CD1c-positive myeloid dendritic cell (primary cell): Measurements from ENCODE around the gene CLCN2.

Experiments used
- DNase-seq: peaks from one replicate; pipeline ENCODE4 v3.0.0-alpha.2; 2016; ENCODE audit errors: extremely low spot score

Gene CLCN2

DNA sequence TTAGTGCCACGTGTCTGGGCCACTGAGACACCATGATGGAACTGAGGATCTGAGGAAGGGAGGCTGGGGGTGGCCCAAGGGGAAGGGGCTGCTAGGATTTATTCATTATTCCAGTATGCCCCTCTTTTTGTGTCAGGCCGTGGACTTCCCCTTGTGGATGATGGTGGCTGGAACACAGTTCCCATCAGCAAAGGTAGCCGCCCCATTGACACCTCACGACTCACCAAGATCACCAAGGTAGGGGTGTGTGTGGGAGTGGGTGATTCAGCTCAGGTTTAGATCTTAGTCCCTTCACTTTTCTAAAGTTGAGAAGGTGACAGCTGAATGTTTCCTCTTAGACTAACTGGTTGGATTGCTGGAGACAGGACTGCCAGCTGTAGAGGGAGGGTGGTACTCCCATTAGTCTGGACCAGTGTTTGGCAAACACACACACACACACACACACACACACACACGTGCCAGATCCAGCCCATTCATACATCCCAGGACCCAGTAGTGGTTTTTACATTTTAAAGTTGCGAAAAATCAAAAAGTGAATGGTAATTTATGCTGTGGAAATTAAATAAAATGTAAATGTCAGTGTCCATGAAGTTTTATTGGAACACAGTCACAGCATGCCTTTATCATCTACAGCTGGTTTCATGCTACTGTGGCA, 35.6 kb downstream of the CLCN2 start:
- no peak for DNase-seq

DNA sequence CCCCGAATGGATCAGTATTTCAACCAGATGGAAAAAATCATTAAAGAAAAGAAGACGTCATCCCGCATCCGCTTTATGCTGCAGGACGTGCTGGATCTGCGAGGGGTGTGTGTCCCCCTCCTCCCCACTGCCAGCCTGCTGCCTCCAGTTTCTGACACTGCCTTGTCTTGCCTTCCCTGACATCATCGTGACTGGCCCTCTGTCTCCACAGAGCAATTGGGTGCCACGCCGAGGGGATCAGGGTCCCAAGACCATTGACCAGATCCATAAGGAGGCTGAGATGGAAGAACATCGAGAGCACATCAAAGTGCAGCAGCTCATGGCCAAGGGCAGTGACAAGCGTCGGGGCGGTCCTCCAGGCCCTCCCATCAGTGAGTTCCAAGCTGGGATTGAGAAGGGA, 36.1 kb downstream of the CLCN2 start:
- no peak for DNase-seq

DNA sequence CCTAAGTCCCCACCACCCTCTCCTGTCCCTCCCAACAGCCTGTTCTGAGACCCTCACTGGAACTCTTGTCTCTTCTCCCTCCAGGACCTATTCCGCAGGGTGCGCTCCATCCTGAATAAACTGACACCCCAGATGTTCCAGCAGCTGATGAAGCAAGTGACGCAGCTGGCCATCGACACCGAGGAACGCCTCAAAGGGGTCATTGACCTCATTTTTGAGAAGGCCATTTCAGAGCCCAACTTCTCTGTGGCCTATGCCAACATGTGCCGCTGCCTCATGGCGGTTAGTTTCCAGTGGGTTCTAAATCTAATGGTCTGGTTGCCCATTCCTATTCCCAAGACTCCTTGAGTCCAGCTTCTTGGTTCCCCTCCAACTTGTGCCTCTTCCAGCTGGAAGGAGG, 37.7 kb downstream of the CLCN2 start:
- DNase-seq, result no peak

- peak; percentile 85 for DNase-seq
Observed at GRCh38 chr3:184322731-184323487, 38.5 kb downstream of the CLCN2 start.

DNA sequence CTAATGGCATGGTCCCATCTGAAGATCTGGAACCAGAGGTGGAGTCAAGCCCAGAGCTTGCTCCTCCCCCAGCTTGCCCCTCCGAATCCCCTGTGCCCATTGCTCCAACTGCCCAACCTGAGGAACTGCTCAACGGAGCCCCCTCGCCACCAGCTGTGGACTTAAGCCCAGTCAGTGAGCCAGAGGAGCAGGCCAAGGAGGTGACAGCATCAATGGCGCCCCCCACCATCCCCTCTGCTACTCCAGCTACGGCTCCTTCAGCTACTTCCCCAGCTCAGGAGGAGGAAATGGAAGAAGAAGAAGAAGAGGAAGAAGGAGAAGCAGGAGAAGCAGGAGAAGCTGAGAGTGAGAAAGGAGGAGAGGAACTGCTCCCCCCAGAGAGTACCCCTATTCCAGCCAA, 39.7 kb downstream of the CLCN2 start:
- DNase-seq, result no peak

DNA sequence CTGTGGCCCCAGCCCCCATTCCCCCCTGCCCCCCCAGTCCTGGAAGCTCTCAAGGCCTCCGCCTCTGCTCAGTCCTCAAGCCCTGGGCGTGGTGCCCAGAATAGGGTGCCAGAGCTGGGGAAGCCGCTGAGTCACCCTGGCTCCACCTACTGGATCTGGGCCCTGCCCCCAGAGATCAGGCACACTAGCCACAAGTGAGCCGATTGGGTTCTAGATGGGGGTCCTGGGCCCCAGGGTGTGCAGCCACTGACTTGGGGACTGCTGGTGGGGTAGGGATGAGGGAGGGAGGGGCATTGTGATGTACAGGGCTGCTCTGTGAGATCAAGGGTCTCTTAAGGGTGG, 41.3 kb downstream of the CLCN2 start:
- peak; percentile 85 for DNase-seq

- DNase-seq, result no peak
Observed at GRCh38 chr3:184317201-184317600, 44.2 kb downstream of the CLCN2 start.

DNA sequence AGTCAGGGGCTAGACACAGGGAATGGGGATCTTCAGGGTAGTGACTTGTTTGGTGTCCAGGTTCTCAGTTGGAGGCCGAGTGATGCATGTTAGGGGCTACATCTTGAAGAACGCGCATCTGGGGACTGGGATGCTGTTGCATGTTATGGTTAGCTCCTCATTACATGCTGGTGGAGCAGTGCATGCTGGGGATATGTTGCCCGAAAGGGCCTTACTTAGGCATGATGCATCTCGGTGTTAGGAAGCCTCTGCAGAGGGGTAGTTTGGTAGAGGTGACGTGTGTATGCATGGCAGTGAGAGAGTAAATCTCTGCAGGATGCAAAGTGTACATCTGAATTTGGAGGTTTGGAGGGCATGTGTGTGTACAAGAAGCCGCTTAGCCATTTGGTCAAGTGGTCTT, 44.6 kb downstream of the CLCN2 start:
- DNase-seq, result no peak

DNA sequence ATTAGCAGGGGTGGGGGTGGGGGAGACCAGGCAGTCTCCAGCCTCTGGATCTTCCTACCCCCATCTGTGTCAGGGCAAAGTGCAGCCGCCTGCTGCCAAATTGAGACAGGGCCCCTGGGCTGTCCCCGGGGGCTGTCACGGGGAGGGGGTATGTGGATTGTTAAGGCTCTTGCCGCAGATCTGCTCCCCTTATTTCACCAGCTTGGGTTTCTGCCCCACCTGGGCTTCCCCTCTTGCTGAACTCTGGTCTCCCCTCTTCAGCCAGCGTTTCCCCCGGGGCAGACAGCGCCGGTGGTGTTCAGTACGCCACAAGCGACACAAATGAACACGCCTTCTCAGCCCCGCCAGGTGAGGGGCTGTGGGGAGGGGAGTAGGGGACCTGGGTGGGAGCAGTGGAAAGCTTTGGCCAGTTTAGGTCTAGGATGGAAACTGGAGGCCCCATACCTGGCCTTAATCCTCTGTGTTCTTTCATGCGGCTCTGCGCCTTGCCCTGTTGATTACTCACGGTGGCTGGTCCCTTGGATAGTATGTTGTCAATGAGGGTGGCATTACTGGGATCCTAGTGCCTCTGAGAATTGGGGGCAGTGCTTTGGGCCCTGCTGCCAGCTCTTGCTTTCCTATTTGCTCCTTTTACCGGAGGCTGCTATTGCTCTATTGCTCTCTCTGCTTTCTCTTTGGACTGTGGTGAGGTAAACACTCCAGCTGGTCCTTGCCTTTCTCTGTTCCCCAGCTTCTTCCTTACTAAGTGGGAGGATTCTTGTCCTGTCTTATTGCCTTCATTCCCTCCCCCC, 45.3 kb downstream of the CLCN2 start:
- no peak for DNase-seq

- peak; percentile 26 for DNase-seq
Observed at GRCh38 chr3:184315543-184315867, 45.9 kb downstream of the CLCN2 start.

GRCh38 chr3:184314700-184315542, 46.5 kb downstream of the CLCN2 start:
- DNase-seq, result peak; percentile 79

- DNase-seq, result peak; percentile 98
Observed at GRCh38 chr3:184314363-184314699, 47.1 kb downstream of the CLCN2 start, which contains the start of gene EIF4G1. EIF4G1 (plus strand) TSS chr3:184314606; CDS start chr3:184315797, 1,191 bp downstream.

- no peak for DNase-seq
Observed at GRCh38 chr3:184311633-184312032, 49.8 kb downstream of the CLCN2 start.

DNA sequence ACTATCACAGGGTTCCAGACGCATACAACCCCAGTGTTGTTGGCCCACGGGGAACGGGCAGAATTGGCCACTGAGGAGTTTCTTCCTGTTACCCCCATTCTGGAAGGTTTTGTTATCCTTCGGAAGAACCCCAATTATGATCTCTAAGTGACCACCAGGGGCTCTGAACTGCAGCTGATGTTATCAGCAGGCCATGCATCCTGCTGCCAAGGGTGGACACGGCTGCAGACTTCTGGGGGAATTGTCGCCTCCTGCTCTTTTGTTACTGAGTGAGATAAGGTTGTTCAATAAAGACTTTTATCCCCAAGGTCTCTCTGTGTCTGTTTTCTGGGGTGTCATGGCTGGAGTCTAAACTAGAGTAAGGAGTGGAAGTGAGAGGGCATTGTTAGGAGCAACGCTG, 52.7 kb downstream of the CLCN2 start:
- DNase-seq, result no peak

DNA sequence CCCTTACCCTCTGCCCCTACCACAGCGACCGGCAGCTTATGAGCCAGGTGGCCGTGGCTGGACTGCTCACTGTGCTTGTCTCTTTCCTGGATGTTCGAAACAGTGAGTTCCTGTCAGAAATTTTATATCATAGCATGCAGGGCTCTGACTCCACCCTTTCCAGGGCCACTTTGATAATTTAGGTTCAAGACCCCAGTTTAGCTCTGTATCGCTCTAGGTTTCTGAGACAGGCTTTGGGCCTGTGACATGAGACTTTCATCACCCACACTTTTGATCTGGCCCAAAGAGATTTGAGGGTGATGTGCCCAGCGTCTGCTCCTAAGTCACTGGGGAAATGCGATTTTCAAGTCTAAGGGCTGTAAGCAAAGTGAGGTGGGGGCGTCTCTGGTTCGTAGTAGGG, 53.5 kb downstream of the CLCN2 start:
- DNase-seq, result no peak

- no peak for DNase-seq
Observed at GRCh38 chr3:184306341-184306972, 54.9 kb downstream of the CLCN2 start.

DNA sequence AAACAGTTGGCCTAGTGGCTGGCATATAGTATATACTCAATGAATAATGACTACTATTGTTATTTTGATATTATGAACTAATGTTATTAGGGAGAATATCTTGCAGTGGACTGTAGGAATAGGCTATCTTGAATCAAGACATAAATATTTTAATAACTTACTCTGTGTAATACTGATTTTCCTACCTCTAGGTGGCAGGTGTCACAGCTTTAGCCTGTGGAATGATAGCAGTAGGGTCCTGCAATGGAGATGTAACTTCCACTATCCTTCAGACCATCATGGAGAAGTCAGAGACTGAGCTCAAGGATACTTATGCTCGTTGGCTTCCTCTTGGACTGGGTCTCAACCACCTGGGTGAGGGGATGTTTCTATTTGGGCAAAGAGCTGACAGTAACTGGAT, 55.8 kb downstream of the CLCN2 start:
- DNase-seq, result no peak

- DNase-seq, result no peak
Observed at GRCh38 chr3:184300378-184300720, 61.1 kb downstream of the CLCN2 start.

- no peak for DNase-seq
Observed at GRCh38 chr3:184299488-184300377, 61.7 kb downstream of the CLCN2 start.

GRCh38 chr3:184298759-184299487, 62.5 kb downstream of the CLCN2 start, which contains the start of gene PSMD2:
PSMD2 (plus strand) TSS chr3:184299241; CDS start chr3:184299267, 26 bp downstream.
- DNase-seq, result peak; percentile 98
